Measurements from ENCODE around the gene PPFIBP2. TPM values are rescaled to one million over a fixed set of nuclear protein-coding genes. Genes with fewer than 3 reads are reported as not detected.

Gene PPFIBP2
- total RNA-seq, 1 donor from 2014 or later: 64.1 TPM

- Mint-ChIP-seq H3K27ac (peak overlapping the region; percentile 90), H3K4me1 (ENCODE audit: low read depth) (peaks cover 61% of the 10 kb centered on the region), H3K27me3 (no peaks in the 10 kb centered on the region), H3K9me3 (ENCODE audit: low read depth) (no peaks in the 10 kb centered on the region), H3K36me3 (ENCODE audit: insufficient read depth) (no peaks in the 10 kb centered on the region), H3K4me3 (ENCODE audit: low read depth) (peak overlapping the region; percentile 62)
- no peak for TF ChIP-seq CTCF (IDR thresholded peaks at IDR 0.05; ENCODE audit: unreplicated experiment)
- no peak for DNase-seq (ENCODE audit: low spot score, unreplicated experiment)
These were observed 63.7 kb downstream of the PPFIBP2 start for GRCh38 chr11:7577291-7578190.

GRCh38 chr11:7578276-7578955 is 64.6 kb downstream of the PPFIBP2 start:
- no peak for DNase-seq (ENCODE audit: low spot score, unreplicated experiment)
- Mint-ChIP-seq H3K9me3 (ENCODE audit: low read depth) (no peaks in the 10 kb centered on the region), H3K27ac (peak overlapping the region; percentile 90), H3K4me3 (ENCODE audit: low read depth) (peak overlapping the region; percentile 62), H3K27me3 (no peaks in the 10 kb centered on the region), H3K36me3 (ENCODE audit: insufficient read depth) (no peaks in the 10 kb centered on the region), H3K4me1 (ENCODE audit: low read depth) (peaks cover 52% of the 10 kb centered on the region)
- no peak for TF ChIP-seq CTCF (IDR thresholded peaks at IDR 0.05; ENCODE audit: unreplicated experiment)

GRCh38 chr11:7579361-7579791 is 65.6 kb downstream of the PPFIBP2 start:
- Mint-ChIP-seq H3K4me1 (ENCODE audit: low read depth) (peaks cover 44% of the 10 kb centered on the region), H3K36me3 (ENCODE audit: insufficient read depth) (no peaks in the 10 kb centered on the region), H3K9me3 (ENCODE audit: low read depth) (no peaks in the 10 kb centered on the region), H3K4me3 (ENCODE audit: low read depth) (no peak overlapping the region), H3K27ac (no peak overlapping the region), H3K27me3 (no peaks in the 10 kb centered on the region)
- no peak for DNase-seq (ENCODE audit: low spot score, unreplicated experiment)
- no peak for TF ChIP-seq CTCF (IDR thresholded peaks at IDR 0.05; ENCODE audit: unreplicated experiment)

- no peak for TF ChIP-seq CTCF (IDR thresholded peaks at IDR 0.05; ENCODE audit: unreplicated experiment)
- Mint-ChIP-seq H3K36me3 (ENCODE audit: insufficient read depth) (no peaks in the 10 kb centered on the region), H3K27me3 (no peaks in the 10 kb centered on the region), H3K4me1 (ENCODE audit: low read depth) (peaks cover 27% of the 10 kb centered on the region), H3K4me3 (ENCODE audit: low read depth) (no peak overlapping the region), H3K9me3 (ENCODE audit: low read depth) (no peaks in the 10 kb centered on the region), H3K27ac (no peak overlapping the region)
- DNase-seq (ENCODE audit: low spot score, unreplicated experiment): no peak
These were observed 67.3 kb downstream of the PPFIBP2 start for GRCh38 chr11:7581021-7581590.

GRCh38 chr11:7582338-7582985 is 68.7 kb downstream of the PPFIBP2 start:
- TF ChIP-seq CTCF (IDR thresholded peaks at IDR 0.05; ENCODE audit: unreplicated experiment): no peak
- H3K4me3 Mint-ChIP-seq (ENCODE audit: low read depth): no peak overlapping the region
- no peak for DNase-seq (ENCODE audit: low spot score, unreplicated experiment)
- no peaks in the 10 kb centered on the region for H3K36me3 Mint-ChIP-seq (ENCODE audit: insufficient read depth)
- no peaks in the 10 kb centered on the region for H3K9me3 Mint-ChIP-seq (ENCODE audit: low read depth)
- H3K27ac Mint-ChIP-seq: no peak overlapping the region
- peaks cover 17% of the 10 kb centered on the region for H3K4me1 Mint-ChIP-seq (ENCODE audit: low read depth)
- H3K27me3 Mint-ChIP-seq: no peaks in the 10 kb centered on the region

All from progenitor cell of endocrine pancreas (in vitro differentiated cells).